Nephron (organoid): Measurements from ENCODE around the gene RBL2.
A peak's percentile ranks its signal among the peaks of the same experiment; 100 is the strongest.

Experiments used
- H3K27ac Mint-ChIP-seq, 3 experiments: 2 replicates each; pipeline ENCODE4 v1.8.0; 2020; ENCODE audit warnings: mixed read lengths in 3 of 3, mild to moderate bottlenecking in 2 of 3, moderate library complexity in 1 of 3
- H3K27me3 Mint-ChIP-seq: 2 replicates; pipeline ENCODE4 v1.8.0; 2021; ENCODE audit warnings: low read depth, mild to moderate bottlenecking, moderate library complexity, mixed read lengths
- H3K36me3 Mint-ChIP-seq: 2 replicates; pipeline ENCODE4 v1.8.0; 2020; ENCODE audit warnings: low read depth, mixed read lengths
- H3K4me1 Mint-ChIP-seq: 2 replicates; pipeline ENCODE4 v1.8.0; 2020; ENCODE audit warnings: mixed read lengths
- H3K4me3 Mint-ChIP-seq, 3 experiments: 2 replicates each; pipeline ENCODE4 v1.8.0; 2020; ENCODE audit warnings: mild to moderate bottlenecking in 3 of 3, mixed read lengths in 3 of 3, moderate library complexity in 2 of 3
- H3K9me3 Mint-ChIP-seq: 2 replicates; pipeline ENCODE4 v1.8.0; 2020; ENCODE audit warnings: mixed read lengths
- TF ChIP-seq, protein P1 (sequence below), 3 experiments: fragments of 200-600 bp; sonication (generic); IDR thresholded peaks; one replicate each; pipeline ENCODE4 v1.5.0; 2021; ENCODE audit warnings: antibody characterized with exemption in 3 of 3; ENCODE audit not compliant: unreplicated experiment in 3 of 3

The RBL2 gene

DNA sequence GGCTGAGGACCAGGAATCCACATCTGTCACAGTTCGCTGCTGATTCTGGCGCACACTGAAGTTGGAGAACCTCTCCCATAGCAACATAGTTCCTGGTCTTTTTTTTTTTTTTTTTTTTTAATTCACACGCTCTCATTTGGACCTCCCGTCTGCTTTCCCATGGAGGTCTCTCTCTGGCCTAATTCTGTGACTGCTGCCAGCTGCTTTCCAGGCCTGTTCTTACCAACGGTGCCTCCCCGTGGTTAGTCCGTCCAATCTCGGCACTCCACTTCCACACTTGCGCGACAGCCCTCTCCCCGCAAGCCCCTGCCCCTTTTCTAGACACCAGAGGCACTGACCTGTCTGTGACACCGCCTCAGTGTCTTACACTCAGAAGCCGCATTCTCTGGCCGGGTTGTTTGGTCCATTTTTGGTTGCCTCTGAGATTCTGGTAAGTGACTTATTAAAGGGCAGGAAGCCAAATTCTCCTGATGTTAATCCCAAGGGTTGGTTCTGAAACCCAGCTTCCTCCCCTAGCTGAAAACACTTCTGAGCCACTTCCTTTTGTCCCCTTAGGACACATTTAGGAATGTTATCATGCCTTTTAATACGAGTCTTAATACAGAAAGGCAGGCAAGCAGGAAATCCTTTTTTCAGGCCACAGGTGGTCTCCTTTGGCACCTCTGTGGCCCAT lies 69.9 kb downstream of the RBL2 start:
- Mint-ChIP-seq H3K4me1 (peaks cover 35% of the 10 kb centered on the region), H3K4me3 (peak overlapping the region; percentile 87 to 92 (median 91)), H3K27me3 (peaks cover 4% of the 10 kb centered on the region), H3K36me3 (peaks cover 6% of the 10 kb centered on the region), H3K27ac (peak overlapping the region; percentile 98 to 99 (median 99)), H3K9me3 (no peaks in the 10 kb centered on the region)
- TF ChIP-seq, protein P1, sequence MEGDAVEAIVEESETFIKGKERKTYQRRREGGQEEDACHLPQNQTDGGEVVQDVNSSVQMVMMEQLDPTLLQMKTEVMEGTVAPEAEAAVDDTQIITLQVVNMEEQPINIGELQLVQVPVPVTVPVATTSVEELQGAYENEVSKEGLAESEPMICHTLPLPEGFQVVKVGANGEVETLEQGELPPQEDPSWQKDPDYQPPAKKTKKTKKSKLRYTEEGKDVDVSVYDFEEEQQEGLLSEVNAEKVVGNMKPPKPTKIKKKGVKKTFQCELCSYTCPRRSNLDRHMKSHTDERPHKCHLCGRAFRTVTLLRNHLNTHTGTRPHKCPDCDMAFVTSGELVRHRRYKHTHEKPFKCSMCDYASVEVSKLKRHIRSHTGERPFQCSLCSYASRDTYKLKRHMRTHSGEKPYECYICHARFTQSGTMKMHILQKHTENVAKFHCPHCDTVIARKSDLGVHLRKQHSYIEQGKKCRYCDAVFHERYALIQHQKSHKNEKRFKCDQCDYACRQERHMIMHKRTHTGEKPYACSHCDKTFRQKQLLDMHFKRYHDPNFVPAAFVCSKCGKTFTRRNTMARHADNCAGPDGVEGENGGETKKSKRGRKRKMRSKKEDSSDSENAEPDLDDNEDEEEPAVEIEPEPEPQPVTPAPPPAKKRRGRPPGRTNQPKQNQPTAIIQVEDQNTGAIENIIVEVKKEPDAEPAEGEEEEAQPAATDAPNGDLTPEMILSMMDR (IDR thresholded peaks at IDR 0.05; ENCODE audit: unreplicated experiment in 3 of 3), result no peak

DNA sequence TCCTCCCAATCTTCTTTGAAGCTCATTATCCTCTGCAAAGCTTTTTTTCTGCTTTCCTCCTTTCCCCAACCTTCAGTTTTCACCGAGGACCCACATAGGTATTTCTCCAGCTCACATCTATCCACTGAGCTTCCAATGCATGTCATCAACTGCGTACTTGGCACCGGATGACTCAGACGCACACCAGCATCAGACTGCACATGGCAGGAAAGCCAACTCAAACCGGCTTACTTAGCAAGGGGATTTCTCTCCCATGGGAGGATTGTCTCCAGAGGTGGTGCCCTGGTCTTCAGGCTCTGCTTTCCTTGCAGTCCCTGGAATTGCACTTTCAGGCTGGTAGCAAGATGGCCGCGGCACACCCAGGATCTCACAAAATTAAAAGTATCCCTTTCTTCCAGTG lies 70.4 kb downstream of the RBL2 start:
- H3K4me1 Mint-ChIP-seq, result peaks cover 35% of the 10 kb centered on the region
- TF ChIP-seq, protein P1 (IDR thresholded peaks at IDR 0.05; ENCODE audit: unreplicated experiment in 3 of 3), result no peak
- H3K27me3 Mint-ChIP-seq, result peaks cover 4% of the 10 kb centered on the region
- peak overlapping the region; percentile 98 to 99 (median 99) for H3K27ac Mint-ChIP-seq
- peak overlapping the region; percentile 87 to 92 (median 91) for H3K4me3 Mint-ChIP-seq
- no peaks in the 10 kb centered on the region for H3K9me3 Mint-ChIP-seq
- peaks cover 4% of the 10 kb centered on the region for H3K36me3 Mint-ChIP-seq

DNA sequence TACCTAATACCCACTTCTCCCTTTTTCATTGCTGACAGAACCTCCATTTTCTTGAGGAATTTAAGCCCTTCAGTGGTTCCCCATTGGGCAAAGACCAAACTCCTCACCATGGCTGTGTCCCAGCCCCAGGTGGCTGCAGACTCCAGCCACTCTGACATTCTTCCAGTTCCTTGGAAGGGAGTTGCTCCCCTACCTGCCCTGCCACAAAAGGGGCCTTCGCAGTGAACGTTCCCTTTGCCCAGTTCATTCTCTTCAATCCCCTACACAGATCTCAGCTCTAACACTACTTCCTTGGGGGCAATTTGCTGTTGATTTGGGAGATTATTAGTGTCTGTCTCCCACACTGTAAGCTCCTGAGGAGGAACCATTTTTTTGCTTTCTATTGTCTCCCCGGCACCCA lies 72.0 kb downstream of the RBL2 start:
- Mint-ChIP-seq H3K27me3 (peaks cover 3% of the 10 kb centered on the region), H3K4me1 (peaks cover 34% of the 10 kb centered on the region), H3K27ac (peak overlapping the region; percentile 21 to 47 (median 35)), H3K36me3 (no peaks in the 10 kb centered on the region), H3K4me3 (peak overlapping the region in 1 of 3 experiments; percentile 16), H3K9me3 (no peaks in the 10 kb centered on the region)
- TF ChIP-seq, protein P1 (IDR thresholded peaks at IDR 0.05; ENCODE audit: unreplicated experiment in 3 of 3), result no peak

DNA sequence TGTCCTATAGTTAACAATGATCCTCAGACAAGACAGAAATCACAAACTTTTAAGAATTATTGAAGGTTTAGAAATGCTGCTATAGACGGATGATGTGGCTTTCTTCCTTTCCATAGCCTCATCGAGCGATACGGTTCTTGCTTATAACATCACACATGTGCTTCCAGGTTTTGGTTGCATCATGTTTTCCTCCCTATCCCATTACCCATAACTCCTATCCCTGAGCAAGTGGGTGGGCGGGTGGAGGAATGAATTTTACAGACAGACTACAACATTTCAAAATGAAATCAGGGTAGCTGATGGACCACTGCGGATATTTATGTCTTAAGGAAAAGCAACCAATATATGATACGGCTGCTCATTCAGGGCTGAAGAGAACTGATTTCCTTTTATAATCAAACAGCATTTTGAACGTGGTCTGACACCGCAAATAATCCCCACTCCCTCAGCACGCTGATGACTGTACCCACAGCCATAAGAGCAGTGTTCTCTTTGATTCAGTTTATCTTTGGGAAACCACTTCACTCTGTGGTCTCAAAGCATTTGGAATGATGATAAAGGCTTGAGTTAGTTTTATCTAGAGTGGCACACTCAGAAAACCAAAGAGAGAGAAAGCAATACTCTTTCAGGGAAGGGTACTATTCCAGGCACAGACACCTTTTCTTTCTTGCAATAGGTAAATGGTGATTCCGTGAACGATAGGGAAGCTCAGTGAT lies 73.4 kb downstream of the RBL2 start:
- peaks cover 24% of the 10 kb centered on the region for H3K4me1 Mint-ChIP-seq
- no peaks in the 10 kb centered on the region for H3K9me3 Mint-ChIP-seq
- H3K27me3 Mint-ChIP-seq, result no peaks in the 10 kb centered on the region
- no peak overlapping the region for H3K4me3 Mint-ChIP-seq
- H3K36me3 Mint-ChIP-seq, result no peaks in the 10 kb centered on the region
- H3K27ac Mint-ChIP-seq, result no peak overlapping the region
- TF ChIP-seq, protein P1 (IDR thresholded peaks at IDR 0.05; ENCODE audit: unreplicated experiment in 3 of 3), result no peak

DNA sequence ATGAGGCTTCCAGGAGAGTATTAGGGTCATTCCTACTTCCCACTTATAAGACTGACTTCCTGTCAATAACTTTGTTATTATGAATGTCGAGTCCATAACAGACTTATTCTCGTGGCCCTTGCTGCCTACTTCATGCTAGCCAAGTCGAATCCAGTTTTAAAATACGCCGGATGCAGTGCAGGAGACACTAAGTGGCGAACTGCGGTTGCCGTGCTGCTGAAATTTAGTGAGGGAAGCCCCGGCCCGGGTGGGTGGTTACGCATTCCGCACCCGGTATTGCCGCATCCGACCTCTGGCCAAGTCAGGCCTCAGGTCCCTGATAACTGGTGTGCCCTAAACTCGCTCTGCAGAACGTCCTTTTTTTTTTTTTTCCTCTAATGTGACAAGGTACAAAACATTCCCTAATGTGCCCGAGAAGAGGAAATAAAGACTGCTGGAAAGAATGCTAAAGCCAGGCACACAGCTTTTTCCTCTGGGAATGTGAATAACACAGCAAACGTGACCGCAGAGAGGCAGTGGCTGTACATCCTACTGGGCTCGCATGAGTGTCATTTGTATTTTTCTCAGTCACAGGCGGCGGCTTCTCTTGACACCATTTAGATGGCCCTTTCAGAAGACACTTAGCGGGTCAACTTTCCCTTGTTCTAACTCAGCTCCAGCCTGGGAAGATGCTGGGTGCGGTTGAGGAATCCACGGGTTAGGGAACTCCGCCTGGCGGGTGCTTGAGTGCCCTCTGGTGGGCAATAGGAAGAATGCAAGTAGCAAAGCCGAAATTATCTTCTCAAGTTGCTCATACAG lies 75.8 kb downstream of the RBL2 start:
- H3K4me3 Mint-ChIP-seq, result peak overlapping the region in 1 of 3 experiments; percentile 15
- TF ChIP-seq, protein P1 (IDR thresholded peaks at IDR 0.05; ENCODE audit: unreplicated experiment in 3 of 3), result peak; percentile 94 to 95 (median 95)
- peaks cover 5% of the 10 kb centered on the region for H3K4me1 Mint-ChIP-seq
- H3K27me3 Mint-ChIP-seq, result no peaks in the 10 kb centered on the region
- H3K36me3 Mint-ChIP-seq, result no peaks in the 10 kb centered on the region
- peak overlapping the region; percentile 38 to 74 (median 45) for H3K27ac Mint-ChIP-seq
- peaks cover 6% of the 10 kb centered on the region for H3K9me3 Mint-ChIP-seq
